ENCODE results near the gene UTS2R. TPM values are rescaled to one million over a fixed set of nuclear protein-coding genes. Genes with fewer than 3 reads are reported as not detected.
A peak's percentile ranks its signal among the peaks of the same experiment; 100 is the strongest.

UTS2R gene
- total and polyA plus RNA-seq, 12 donors = not detected

- intact Hi-C loops (cut with DNase I) = no loop called here
- WGBS, 4 donors = 69 to 85% (median 75%) methylated on average over 9 to 19 of the region's 19 CpGs
- no peak for DNase-seq
- H3K4me1 ChIP-seq (replicated peaks in 1 of 2) = peaks cover 6 to 13% of the 10 kb centered on the region in 2 donors
- no peak overlapping the region for H3K27ac ChIP-seq
- no peak overlapping the region for H3K4me3 ChIP-seq
- H3K9me3 ChIP-seq (replicated peaks in 1 of 3) = no peaks in the 10 kb centered on the region
- TF ChIP-seq POLR2A (IDR thresholded peaks at IDR 0.05) (no peak), CTCF (IDR thresholded peaks at IDR 0.05) (no peak)
- no peaks in the 10 kb centered on the region for H3K27me3 ChIP-seq
- H3K36me3 ChIP-seq (replicated peaks in 1 of 2) = no peaks in the 10 kb centered on the region
These were observed 41.8 kb upstream of the UTS2R start for GRCh38 chr17:82329683-82330321.

GRCh38 chr17:82330322-82331239 lies 41.0 kb upstream of the UTS2R start:
- Histone ChIP-seq H3K27me3 (no peaks in the 10 kb centered on the region), H3K36me3 (replicated peaks in 1 of 2) (no peaks in the 10 kb centered on the region), H3K27ac (no peak overlapping the region), H3K4me3 (no peak overlapping the region), H3K9me3 (replicated peaks in 1 of 3) (no peaks in the 10 kb centered on the region), H3K4me1 (replicated peaks in 1 of 2) (peaks cover 12 to 20% of the 10 kb centered on the region in 2 donors)
- WGBS, 4 donors = 50 to 82% (median 59%) methylated on average over 7 to 28 of the region's 28 CpGs
- DNase-seq = peak in 2 of 7 donors; percentile 24 to 36
- intact Hi-C loops (cut with DNase I) = no loop called here
- TF ChIP-seq CTCF (IDR thresholded peaks at IDR 0.05) = no peak
- no peak for TF ChIP-seq POLR2A (IDR thresholded peaks at IDR 0.05)

GRCh38 chr17:82331345-82331939 lies 40.1 kb upstream of the UTS2R start:
- WGBS, 4 donors = 90 to 97% (median 92%) methylated on average over 24 to 25 of the region's 25 CpGs
- DNase-seq = no peak
- H3K9me3 ChIP-seq (replicated peaks in 1 of 3) = no peaks in the 10 kb centered on the region
- H3K27me3 ChIP-seq = no peaks in the 10 kb centered on the region
- H3K4me3 ChIP-seq = no peak overlapping the region
- H3K4me1 ChIP-seq (replicated peaks in 1 of 2) = peaks cover 12 to 27% of the 10 kb centered on the region in 2 donors
- H3K36me3 ChIP-seq (replicated peaks in 1 of 2) = no peaks in the 10 kb centered on the region
- intact Hi-C loops (cut with DNase I) = no loop called here
- TF ChIP-seq POLR2A (IDR thresholded peaks at IDR 0.05) (no peak), CTCF (IDR thresholded peaks at IDR 0.05) (no peak)
- no peak overlapping the region for H3K27ac ChIP-seq

GRCh38 chr17:82332669-82333278 lies 38.8 kb upstream of the UTS2R start:
- no peaks in the 10 kb centered on the region for H3K9me3 ChIP-seq (replicated peaks in 1 of 3)
- WGBS, 4 donors = 46 to 60% (median 49%) methylated on average over 8 to 32 of the region's 32 CpGs
- no peaks in the 10 kb centered on the region for H3K27me3 ChIP-seq
- peak overlapping the region in 2 of 4 donors; percentile 34 to 57 for H3K4me3 ChIP-seq
- H3K36me3 ChIP-seq (replicated peaks in 1 of 2) = no peaks in the 10 kb centered on the region
- H3K4me1 ChIP-seq (replicated peaks in 1 of 2) = peaks cover 12 to 29% of the 10 kb centered on the region in 2 donors
- DNase-seq = peak in 5 of 7 donors; percentile 57 to 78 (median 62)
- intact Hi-C loops (cut with DNase I) = no loop called here
- H3K27ac ChIP-seq = peak overlapping the region in 2 of 5 donors; percentile 11 to 59
- no peak for TF ChIP-seq CTCF (IDR thresholded peaks at IDR 0.05)
- TF ChIP-seq POLR2A (IDR thresholded peaks at IDR 0.05) = no peak

All from adrenal gland (tissue), 12 donors.